ENCODE results near the gene TRA2B.

TRA2B gene

DNA sequence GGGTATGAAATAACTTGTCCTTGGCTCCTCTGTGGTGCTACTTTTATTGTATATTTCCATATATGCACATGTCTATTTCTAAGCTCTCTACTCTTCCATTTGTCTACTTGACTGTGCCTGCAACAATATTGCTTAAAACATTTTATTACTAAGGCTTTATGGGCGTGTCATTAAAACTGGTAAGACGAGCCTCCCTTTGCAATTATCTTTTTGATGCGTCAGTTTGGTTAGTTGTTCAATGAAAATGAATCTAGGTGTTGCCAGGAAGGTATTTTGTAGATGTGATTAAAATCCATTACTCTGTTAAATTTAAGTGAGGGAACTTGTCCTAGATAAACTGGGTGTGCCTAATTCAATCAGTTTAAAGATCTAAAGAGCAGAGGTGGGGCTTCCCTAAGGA lies 12.9 kb upstream of the TRA2B start:
- no peak for DNase-seq (ENCODE audit: low read depth)

DNA sequence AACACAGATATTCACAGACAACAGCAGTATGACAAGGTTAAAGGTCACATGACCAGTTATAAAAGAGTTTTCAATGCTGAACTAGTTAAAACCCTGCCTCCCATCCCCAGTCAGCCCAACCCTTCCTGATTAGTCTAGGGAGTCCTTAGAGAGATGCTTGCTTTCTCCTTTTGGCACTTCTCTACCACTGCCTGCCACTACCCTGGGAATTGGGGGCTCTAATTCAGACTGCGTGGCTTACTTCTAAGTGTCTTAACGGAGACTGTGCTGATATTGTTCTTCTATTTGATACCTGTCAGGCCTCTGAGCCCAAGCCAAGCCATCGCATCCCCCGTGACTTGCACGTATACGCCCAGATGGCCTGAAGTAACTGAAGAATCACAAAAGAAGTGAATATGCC lies 11.7 kb upstream of the TRA2B start:
- DNase-seq (ENCODE audit: low read depth) = no peak

DNA sequence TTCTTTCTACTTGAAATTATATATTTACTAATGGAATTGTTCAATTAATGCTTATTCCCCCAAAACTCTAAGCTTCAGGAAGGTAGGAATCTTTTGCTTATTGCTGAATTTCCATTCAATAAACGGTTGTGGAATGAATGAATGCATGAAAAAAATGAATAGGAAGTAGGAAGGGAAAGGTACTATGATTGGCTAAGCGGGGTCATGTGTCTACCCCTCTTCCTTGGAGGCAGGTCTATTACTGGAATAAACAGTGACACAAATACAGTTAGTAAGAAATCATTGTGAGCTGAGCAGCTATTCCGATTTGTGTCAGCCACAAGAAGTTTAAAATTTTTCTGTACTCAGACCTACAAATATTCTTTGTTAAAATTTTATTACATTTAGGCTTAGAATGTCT lies 10.5 kb upstream of the TRA2B start:
- DNase-seq (ENCODE audit: low read depth) = no peak

DNA sequence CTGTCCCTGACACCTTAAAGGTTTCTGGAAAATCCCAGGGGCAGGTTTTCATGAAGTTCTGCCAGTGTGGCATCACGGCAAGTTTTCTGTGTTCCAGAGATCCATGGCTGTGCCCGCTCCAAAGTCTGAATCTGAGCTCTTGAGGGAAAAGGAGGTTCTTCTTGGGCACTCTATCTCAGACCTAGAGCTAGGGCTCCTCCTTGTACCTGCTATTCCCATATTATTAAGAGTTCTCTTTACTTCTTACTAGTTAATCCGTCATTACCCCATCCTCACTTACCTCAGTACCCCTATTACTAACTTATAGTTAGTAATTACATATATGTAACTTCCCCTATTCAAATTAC lies 5.9 kb upstream of the TRA2B start:
- no peak for DNase-seq (ENCODE audit: low read depth)

DNA sequence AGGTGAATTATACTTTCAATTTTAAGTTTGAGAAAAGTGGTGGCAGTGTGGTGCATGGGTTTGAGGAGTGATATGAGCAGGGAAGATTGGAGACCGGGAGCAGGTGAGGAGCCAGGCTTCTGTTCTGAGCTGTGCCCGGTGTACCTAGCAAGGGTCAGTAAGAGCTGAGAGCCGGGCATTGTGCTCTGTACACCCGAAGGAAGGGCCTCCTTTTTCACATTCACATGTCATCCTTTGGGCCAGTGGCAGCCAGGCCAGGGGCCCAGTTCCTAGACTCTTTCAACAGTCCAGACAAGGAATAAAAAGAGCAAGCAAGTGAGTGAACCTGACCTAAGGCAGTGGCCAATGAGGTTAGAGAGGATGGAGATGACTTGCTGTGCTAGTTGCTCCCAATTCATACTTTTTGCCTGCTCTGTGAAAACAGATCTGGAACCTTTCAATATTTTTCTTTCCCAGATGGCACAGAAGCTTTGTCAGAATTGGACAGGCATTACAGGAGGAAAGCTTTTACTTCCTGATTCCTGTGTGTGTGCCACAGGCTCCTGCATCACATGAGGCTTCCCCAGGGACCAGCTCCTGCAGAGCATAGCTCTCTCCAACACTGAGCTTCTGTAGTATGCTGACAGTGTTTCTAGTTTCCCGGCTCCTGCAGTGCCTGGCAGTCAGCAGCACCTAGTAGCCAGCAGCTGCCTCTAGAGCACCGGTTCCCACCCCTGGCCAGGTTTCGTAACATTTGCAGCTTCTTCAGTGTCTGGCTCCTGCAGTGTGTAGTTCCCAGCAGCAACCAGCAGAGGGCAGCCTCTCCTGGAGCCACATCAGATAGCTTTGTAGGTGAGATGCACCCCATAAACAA lies 5.3 kb upstream of the TRA2B start:
- DNase-seq (ENCODE audit: low read depth) = peak; percentile 63

DNA sequence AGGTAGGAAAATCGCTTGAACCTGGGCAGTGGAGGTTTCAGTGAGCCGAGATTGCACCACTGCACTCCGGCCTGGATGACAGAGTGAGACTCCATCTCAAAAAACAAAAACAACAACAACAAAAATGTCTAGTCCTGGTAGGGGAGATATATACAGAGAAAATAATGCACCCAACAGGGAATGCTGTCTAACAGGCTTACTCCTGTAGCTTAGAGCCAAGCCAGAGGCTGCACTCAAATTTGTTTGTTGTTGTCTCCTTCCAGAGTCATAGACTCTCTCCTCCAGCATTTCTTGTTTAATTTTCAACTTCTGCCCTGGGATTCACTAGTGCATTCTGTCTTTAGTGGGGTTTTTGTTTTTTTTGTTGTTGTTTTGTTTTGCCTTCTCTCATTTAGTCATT lies 4.6 kb upstream of the TRA2B start:
- no peak for DNase-seq (ENCODE audit: low read depth)

DNA sequence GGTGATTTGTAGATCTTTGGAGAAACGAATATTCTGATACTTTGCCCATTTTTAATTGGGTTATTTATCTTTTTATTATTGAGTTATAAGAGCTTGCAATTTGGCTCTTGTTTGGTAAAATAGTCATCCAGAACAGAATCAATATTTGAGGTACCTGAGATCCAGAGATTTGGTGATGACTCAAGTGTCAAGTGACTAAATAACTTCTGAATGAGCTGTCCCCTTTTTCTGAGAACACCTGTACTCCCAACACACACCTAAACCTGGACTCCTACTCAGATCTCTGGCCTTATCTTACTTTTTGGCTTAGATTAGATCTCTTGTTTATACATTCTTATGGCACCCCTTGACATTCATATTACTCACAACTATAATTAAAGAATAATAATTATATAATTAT lies 3.1 kb upstream of the TRA2B start:
- no peak for DNase-seq (ENCODE audit: low read depth)

DNA sequence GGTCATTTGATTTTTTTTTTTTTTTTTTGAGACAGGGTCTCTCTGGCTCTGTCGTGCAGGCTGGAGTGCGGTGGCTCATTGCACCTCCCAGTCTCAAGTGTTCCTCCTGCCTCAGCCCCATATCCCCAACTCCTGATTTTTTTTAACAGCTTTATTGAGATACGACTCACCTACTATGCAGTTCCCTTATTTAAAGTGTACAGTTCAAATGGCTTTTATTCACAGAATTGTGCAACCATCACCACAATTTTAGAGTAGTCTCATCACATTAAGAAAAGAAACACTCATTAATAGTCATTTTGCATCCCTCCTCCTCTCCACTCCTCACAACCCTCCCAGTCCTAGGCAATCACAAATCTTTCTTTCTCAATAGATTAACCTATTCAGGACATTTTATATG lies 1.9 kb upstream of the TRA2B start:
- DNase-seq (ENCODE audit: low read depth) = no peak

DNA sequence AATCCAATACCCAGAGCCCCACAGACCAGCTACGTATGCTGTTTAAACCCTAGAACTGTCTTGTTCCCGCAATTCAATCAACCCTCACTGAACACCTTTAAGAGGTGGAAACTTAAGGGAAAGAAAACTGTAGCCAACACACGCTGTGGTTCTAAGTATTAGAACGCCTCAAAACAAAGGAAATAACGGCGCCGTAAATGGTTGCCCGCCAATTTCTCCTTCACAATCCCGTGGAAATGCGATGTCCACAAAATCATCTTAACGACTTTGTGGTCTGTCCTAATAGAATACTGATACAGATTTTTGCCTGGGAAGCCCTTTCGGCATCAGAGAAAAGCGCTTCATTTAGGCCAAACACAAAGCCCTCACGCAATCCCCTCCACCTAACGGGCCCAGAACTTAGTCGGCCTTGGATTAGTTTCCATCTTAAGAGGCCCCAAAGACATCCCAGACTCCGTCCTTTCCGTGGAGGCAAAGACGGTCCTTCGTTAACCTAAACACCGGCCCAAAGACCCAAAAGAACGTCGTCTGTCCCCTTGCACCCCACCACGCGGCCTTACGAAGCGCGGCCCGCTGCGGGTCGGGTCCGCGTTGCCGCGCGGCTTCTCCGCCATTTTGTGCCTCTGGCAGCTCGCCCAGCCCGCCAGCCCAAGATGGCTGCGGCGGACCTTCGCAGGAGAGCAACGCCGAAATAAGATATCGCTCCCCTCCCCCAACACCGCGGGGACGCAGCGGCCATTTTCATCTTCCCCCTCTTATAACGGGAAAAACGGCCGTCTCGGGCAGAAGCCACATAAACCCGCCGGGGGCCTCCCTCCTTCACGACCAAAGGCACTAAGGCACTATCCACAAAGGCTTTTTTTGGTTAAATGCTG lies 763 bp downstream of the TRA2B start:
- peak; percentile 77 for DNase-seq (ENCODE audit: low read depth)

DNA sequence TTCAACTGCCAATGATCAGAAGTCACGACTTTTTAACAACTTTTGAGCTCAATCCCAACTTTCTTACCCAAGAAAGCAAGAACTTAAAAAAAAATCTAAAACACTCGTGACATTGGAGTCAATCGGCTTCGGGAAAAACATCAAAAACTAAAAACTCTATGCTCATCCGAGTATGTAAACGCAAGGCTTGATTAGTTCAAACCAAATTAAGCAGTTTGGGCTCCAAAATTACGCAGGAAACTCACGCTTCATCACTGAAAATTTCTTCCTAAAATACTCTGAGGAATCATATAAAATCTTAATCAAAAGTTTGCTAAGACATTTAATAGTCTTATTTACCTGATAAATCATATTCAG lies 1.6 kb downstream of the TRA2B start:
- no peak for DNase-seq (ENCODE audit: low read depth)

DNA sequence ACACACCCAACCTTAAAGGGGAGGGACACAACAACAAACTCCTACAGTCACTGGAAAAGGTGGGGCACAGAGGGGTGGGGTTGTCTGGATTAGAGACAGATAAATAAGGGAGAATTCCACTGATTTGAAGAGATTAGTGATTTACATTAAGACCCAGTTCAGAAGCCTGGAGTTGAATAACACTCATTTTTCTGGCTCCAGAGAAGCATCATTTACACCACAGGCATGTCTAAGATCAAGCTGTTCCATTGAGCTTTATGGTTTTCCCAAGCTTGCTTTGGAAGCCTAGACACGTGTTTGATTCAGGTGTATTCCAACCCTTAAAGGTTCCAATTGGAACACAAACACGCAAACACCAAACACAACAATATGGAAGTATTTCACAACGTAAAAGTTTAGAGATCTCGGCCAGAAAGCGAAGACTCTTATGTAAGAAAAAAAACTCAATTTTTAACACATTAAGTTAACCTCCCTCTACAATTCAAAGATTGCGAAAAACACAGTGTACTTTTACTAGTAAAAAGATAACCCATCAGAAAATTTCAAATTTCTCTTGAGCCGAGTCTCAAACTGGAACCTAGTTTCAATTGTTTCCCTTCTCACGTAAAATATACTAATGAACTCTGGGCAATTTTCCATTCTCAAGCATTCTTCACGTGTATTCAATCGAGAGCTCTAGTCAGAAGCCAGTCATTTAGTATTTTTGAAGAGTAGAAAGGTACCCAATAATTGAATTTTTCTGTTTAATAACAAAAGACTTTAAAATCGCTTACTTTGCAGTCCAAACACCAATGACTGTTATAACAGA lies 2.1 kb downstream of the TRA2B start:
- DNase-seq (ENCODE audit: low read depth) = no peak

DNA sequence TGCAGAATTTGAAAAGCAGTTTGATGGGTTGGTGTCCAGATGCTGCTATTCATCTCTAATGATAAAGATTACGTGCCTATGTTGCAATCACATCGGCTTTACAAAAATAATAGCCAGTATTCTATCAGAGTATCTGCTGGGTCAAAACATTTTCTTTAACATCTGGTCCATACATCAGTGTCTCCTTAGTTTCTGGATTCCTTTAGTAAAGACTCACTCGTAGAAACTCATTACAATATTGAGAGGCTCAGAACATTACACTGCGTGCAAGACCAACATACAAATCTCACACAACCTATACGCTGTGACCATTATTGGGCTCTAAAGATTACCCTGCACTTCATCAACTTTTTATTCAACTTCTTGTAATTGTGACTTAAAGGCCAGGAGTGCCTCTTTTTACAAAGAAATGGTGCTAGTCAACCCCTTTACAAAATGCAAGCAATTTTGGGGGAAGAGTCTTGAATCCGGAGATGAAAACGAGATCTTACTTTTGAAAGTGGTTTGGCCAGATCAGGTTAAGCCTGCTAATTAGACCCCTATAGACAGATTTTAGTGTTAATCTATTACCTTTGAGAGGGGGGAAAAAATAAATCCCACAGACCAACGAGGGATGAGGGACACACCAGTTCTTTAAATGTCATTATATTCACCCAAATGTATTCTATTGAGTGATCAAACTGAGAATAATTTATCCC lies 2.9 kb downstream of the TRA2B start:
- DNase-seq (ENCODE audit: low read depth) = no peak

DNA sequence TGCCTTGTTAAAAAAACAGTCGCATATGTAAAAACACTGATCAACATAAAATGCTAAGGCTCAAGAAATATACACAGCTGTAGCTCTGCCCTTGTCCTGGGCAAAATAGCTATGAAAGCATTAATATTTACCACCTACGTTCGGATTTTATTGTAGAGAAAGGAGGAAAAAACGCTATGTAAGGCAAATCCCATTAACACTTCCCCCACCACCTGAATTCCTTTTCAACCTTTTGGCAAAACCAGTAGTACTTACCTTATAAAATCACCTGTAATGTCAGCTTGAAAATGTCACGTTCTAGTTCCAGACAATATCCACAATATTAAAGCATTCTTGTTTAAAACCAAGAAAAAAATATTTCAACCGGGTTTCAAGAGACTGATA lies 3.6 kb downstream of the TRA2B start:
- no peak for DNase-seq (ENCODE audit: low read depth)

DNA sequence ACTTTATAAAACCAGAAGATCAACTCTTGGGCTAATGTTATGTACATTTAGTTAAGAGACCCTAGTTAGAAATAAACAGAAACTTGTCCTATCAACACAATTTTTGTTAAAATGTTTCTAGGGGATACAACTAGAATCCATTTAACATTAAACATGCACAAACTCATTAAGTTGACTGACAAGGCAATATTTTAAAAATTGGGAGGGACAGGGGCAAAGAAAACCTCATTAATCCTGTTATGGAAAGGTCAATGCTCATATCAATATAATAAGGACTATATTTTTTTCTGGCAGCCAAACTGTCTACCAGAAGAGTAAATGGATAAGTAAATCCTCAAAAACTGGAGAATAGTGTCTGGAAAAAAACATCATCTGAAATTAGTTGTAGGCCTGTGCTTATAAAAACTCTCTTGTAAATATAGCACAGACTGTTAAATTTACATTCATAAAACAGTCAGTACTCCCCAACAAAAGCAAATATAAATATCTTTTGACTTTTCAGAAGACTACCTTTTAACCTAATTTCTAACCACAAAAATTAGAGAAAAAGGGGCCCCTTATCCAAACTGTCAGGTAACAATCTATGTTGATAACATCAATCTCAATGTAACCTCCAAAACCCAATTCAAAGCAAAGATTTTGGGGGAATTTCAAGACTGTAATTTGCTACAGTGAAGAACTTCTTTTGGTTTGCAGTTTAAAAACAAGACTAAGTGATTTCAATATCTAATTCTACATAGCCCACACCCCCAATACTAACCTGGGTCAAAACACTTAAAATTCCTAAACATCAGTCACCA lies 4.2 kb downstream of the TRA2B start:
- DNase-seq (ENCODE audit: low read depth) = no peak

DNA sequence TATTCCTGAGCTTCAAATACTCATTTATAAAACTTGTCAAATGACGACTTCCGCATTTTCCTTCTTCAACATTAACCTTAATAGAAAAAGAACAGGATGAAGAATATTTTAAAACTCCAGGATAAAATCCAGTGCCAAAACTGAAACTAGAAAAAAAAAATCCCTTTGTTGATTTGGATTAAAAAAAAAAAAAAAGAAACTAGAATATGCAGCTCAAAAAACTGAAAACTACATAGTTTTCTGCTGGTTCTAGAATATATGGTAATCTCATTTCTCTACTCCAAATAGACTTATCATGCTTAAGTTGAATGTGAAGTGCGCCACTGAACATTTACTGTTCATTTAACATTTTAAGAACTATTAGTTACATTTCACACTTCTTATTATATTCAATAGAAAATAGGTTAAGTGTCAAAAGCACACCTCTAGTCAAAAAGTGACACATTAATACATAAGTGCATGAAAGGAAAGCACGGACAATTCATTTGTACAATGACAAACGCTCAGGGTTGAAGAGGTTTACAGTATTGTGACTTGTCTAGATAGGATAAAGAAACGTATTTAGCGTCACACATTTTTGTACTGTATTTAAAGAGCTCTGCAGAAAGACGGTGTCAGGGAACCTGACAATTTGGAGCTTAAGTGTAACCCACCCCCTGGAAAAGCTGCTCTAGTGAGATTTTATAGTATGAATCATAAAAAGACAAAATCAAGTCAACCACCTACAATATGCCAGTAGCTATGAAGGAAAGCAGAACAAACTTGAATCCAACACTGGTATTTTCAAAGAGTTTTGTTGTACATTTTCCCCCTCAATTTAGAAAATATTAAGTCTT lies 5.8 kb downstream of the TRA2B start:
- DNase-seq (ENCODE audit: low read depth) = no peak

DNA sequence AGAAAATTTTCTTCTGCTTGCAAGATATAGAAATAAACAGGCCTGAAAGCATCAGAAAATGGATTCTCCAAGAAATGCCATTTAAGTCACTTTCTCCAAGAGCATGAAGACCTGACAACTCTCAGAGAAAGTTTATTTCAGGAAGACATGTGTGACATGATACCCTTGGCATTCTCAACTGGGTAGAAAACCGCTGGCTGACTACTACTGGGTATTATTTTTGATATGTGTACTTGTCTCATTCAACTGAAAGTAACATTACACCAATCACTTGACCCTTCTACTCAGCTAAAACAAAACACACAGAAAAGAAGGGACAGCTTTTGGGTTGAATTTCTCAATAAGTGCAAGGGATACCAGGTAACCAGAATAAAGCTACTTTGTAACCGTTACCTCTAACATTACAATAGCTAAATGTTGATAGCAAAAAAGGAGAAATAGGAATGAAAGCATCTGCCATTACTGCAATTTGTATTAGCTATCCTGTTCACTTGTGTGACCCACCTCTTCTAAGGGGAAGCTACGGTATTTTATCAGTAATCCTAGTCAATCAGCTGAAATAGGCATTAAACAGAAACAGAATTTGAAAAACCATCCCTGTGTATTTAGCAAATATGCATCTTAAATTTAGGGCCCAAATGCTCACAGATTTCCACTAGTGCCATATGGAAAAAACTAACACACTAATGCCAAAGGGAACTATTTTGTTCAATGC lies 7.3 kb downstream of the TRA2B start:
- DNase-seq (ENCODE audit: low read depth) = no peak

DNA sequence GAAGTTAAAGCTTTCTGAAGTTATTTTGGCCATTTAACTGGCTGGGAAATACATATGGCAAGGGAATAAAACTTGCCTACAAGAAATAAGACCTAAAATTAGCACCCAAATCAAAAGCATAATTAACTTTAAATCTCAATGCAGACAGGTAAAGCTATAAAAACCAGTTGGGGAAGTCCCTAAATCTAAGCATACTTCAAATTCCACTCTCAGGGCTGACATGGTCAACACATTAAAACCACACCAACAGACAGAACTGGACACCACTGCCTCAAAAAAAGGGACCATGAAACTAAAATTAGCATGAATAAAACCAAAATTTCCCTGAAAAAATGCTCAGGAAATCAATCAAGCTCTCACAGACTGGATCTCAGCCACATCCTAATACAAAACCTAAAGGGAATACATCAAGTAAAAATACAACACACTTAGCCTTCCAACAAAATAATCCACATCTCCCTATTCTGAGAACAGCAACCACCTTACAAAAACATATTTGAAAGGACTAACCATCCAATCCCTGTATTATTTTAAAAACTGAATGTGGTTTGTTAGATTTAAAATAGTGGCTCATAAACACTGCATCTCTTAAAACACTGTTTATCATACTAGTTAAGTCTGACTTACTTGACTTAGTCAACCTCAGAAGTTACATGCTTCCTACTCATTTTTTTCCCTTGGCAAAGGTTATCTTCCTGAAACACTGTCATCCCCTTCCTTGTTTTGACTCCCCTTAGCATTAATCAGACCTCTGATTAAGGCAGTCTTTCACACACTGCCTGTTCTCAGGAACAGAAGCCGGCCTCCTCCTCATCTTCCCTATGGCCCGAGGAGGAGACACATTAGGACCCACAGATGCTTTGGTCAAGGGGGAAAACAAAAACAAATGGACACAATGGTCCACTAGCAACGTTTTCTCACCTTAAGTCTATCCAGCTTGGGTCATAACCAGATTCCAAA lies 8.3 kb downstream of the TRA2B start:
- DNase-seq (ENCODE audit: low read depth) = no peak

DNA sequence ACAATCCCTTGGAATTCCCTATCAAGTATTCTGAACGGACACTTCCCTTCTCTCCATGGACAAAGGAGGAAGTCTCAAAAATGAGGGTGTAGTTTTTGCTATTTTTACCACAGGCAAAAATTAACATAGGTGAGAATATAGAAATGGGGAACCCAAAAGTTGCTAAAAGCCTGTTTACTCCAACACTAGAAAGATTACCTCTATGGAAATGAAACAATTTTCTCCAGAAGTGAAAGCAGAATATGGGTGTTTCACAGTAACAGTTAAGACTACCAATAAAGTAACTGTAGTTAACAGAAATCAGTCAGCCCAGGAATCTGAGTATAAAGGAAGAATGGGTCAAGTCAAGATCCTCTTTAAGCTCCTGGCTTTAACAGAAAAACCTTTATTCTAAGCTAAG lies 9.3 kb downstream of the TRA2B start:
- no peak for DNase-seq (ENCODE audit: low read depth)
